ENCODE data around the gene SLIT1.

Gene SLIT1

GRCh38 chr10:97220355-97220754 lies 34.6 kb upstream of the SLIT1 start:
- Histone ChIP-seq H3K4me2 (ENCODE audit: low read length) (no peak overlapping the region), H3K4me1 (ENCODE audit: control insufficient read depth, insufficient read depth, low read length) (peaks cover 13% of the 10 kb centered on the region), H3K9ac (ENCODE audit: low read depth, low read length) (no peak overlapping the region), H3K27me3 (ENCODE audit: control insufficient read depth, insufficient read depth, low read length) (no peaks in the 10 kb centered on the region), H3K36me3 (ENCODE audit: insufficient read depth, low read length) (no peaks in the 10 kb centered on the region), H3K9me3 (replicated peaks; ENCODE audit: low read length) (no peaks in the 10 kb centered on the region), H3K4me3 (ENCODE audit: low read length) (no peak overlapping the region)

- Histone ChIP-seq H3K9me3 (replicated peaks; ENCODE audit: low read length) (no peaks in the 10 kb centered on the region), H3K36me3 (ENCODE audit: insufficient read depth, low read length) (no peaks in the 10 kb centered on the region), H3K4me1 (ENCODE audit: control insufficient read depth, insufficient read depth, low read length) (peaks cover 13% of the 10 kb centered on the region), H3K9ac (ENCODE audit: low read depth, low read length) (no peak overlapping the region), H3K4me2 (ENCODE audit: low read length) (no peak overlapping the region), H3K27me3 (ENCODE audit: control insufficient read depth, insufficient read depth, low read length) (no peaks in the 10 kb centered on the region), H3K4me3 (ENCODE audit: low read length) (no peak overlapping the region)
Observed at GRCh38 chr10:97217299-97217698, 31.5 kb upstream of the SLIT1 start.

GRCh38 chr10:97215619-97216260 lies 30.0 kb upstream of the SLIT1 start:
- Histone ChIP-seq H3K36me3 (ENCODE audit: insufficient read depth, low read length) (no peaks in the 10 kb centered on the region), H3K27me3 (ENCODE audit: control insufficient read depth, insufficient read depth, low read length) (no peaks in the 10 kb centered on the region), H3K4me1 (ENCODE audit: control insufficient read depth, insufficient read depth, low read length) (peaks cover 13% of the 10 kb centered on the region), H3K4me3 (ENCODE audit: low read length) (no peak overlapping the region), H3K9ac (ENCODE audit: low read depth, low read length) (no peak overlapping the region), H3K4me2 (ENCODE audit: low read length) (no peak overlapping the region), H3K9me3 (replicated peaks; ENCODE audit: low read length) (no peaks in the 10 kb centered on the region)

GRCh38 chr10:97213431-97213830 lies 27.7 kb upstream of the SLIT1 start:
- Histone ChIP-seq H3K27me3 (ENCODE audit: control insufficient read depth, insufficient read depth, low read length) (no peaks in the 10 kb centered on the region), H3K4me2 (ENCODE audit: low read length) (no peak overlapping the region), H3K9ac (ENCODE audit: low read depth, low read length) (no peak overlapping the region), H3K4me3 (ENCODE audit: low read length) (no peak overlapping the region), H3K36me3 (ENCODE audit: insufficient read depth, low read length) (no peaks in the 10 kb centered on the region), H3K4me1 (ENCODE audit: control insufficient read depth, insufficient read depth, low read length) (peaks cover 11% of the 10 kb centered on the region), H3K9me3 (replicated peaks; ENCODE audit: low read length) (no peaks in the 10 kb centered on the region)

GRCh38 chr10:97211229-97211628 lies 25.5 kb upstream of the SLIT1 start:
- no peaks in the 10 kb centered on the region for H3K36me3 ChIP-seq (ENCODE audit: insufficient read depth, low read length)
- no peaks in the 10 kb centered on the region for H3K9me3 ChIP-seq (replicated peaks; ENCODE audit: low read length)
- H3K4me1 ChIP-seq (ENCODE audit: control insufficient read depth, insufficient read depth, low read length): no peaks in the 10 kb centered on the region
- H3K4me2 ChIP-seq (ENCODE audit: low read length): no peak overlapping the region
- H3K4me3 ChIP-seq (ENCODE audit: low read length): no peak overlapping the region
- H3K9ac ChIP-seq (ENCODE audit: low read depth, low read length): no peak overlapping the region
- peaks cover 12% of the 10 kb centered on the region for H3K27me3 ChIP-seq (ENCODE audit: control insufficient read depth, insufficient read depth, low read length)

- Histone ChIP-seq H3K36me3 (ENCODE audit: insufficient read depth, low read length) (no peaks in the 10 kb centered on the region), H3K9me3 (replicated peaks; ENCODE audit: low read length) (no peaks in the 10 kb centered on the region), H3K4me2 (ENCODE audit: low read length) (no peak overlapping the region), H3K4me3 (ENCODE audit: low read length) (no peak overlapping the region), H3K9ac (ENCODE audit: low read depth, low read length) (no peak overlapping the region), H3K4me1 (ENCODE audit: control insufficient read depth, insufficient read depth, low read length) (no peaks in the 10 kb centered on the region), H3K27me3 (ENCODE audit: control insufficient read depth, insufficient read depth, low read length) (peaks cover 12% of the 10 kb centered on the region)
Observed at GRCh38 chr10:97210543-97210960, 24.8 kb upstream of the SLIT1 start.

GRCh38 chr10:97207756-97208346 lies 22.1 kb upstream of the SLIT1 start:
- no peaks in the 10 kb centered on the region for H3K4me1 ChIP-seq (ENCODE audit: control insufficient read depth, insufficient read depth, low read length)
- no peak overlapping the region for H3K4me2 ChIP-seq (ENCODE audit: low read length)
- peaks cover 2% of the 10 kb centered on the region for H3K9me3 ChIP-seq (replicated peaks; ENCODE audit: low read length)
- peaks cover 12% of the 10 kb centered on the region for H3K27me3 ChIP-seq (ENCODE audit: control insufficient read depth, insufficient read depth, low read length)
- H3K36me3 ChIP-seq (ENCODE audit: insufficient read depth, low read length): no peaks in the 10 kb centered on the region
- H3K4me3 ChIP-seq (ENCODE audit: low read length): no peak overlapping the region
- H3K9ac ChIP-seq (ENCODE audit: low read depth, low read length): no peak overlapping the region

- H3K27me3 ChIP-seq (ENCODE audit: control insufficient read depth, insufficient read depth, low read length): peaks cover 12% of the 10 kb centered on the region
- no peak overlapping the region for H3K9ac ChIP-seq (ENCODE audit: low read depth, low read length)
- H3K36me3 ChIP-seq (ENCODE audit: insufficient read depth, low read length): no peaks in the 10 kb centered on the region
- no peaks in the 10 kb centered on the region for H3K4me1 ChIP-seq (ENCODE audit: control insufficient read depth, insufficient read depth, low read length)
- H3K9me3 ChIP-seq (replicated peaks; ENCODE audit: low read length): peaks cover 2% of the 10 kb centered on the region
- no peak overlapping the region for H3K4me2 ChIP-seq (ENCODE audit: low read length)
- no peak overlapping the region for H3K4me3 ChIP-seq (ENCODE audit: low read length)
Observed at GRCh38 chr10:97207131-97207530, 21.4 kb upstream of the SLIT1 start.

GRCh38 chr10:97204826-97205679 lies 19.3 kb upstream of the SLIT1 start:
- no peaks in the 10 kb centered on the region for H3K36me3 ChIP-seq (ENCODE audit: insufficient read depth, low read length)
- H3K27me3 ChIP-seq (ENCODE audit: control insufficient read depth, insufficient read depth, low read length): peaks cover 16% of the 10 kb centered on the region
- no peak overlapping the region for H3K9ac ChIP-seq (ENCODE audit: low read depth, low read length)
- peaks cover 2% of the 10 kb centered on the region for H3K9me3 ChIP-seq (replicated peaks; ENCODE audit: low read length)
- H3K4me1 ChIP-seq (ENCODE audit: control insufficient read depth, insufficient read depth, low read length): no peaks in the 10 kb centered on the region
- no peak overlapping the region for H3K4me3 ChIP-seq (ENCODE audit: low read length)
- no peak overlapping the region for H3K4me2 ChIP-seq (ENCODE audit: low read length)

- Histone ChIP-seq H3K9me3 (replicated peaks; ENCODE audit: low read length) (peaks cover 2% of the 10 kb centered on the region), H3K4me2 (ENCODE audit: low read length) (no peak overlapping the region), H3K4me1 (ENCODE audit: control insufficient read depth, insufficient read depth, low read length) (no peaks in the 10 kb centered on the region), H3K27me3 (ENCODE audit: control insufficient read depth, insufficient read depth, low read length) (peaks cover 29% of the 10 kb centered on the region), H3K4me3 (ENCODE audit: low read length) (no peak overlapping the region), H3K9ac (ENCODE audit: low read depth, low read length) (no peak overlapping the region), H3K36me3 (ENCODE audit: insufficient read depth, low read length) (no peaks in the 10 kb centered on the region)
Observed at GRCh38 chr10:97203220-97203619, 17.5 kb upstream of the SLIT1 start.

GRCh38 chr10:97200616-97201015 lies 14.9 kb upstream of the SLIT1 start:
- Histone ChIP-seq H3K36me3 (ENCODE audit: insufficient read depth, low read length) (no peaks in the 10 kb centered on the region), H3K4me3 (ENCODE audit: low read length) (no peak overlapping the region), H3K4me1 (ENCODE audit: control insufficient read depth, insufficient read depth, low read length) (peaks cover 4% of the 10 kb centered on the region), H3K9me3 (replicated peaks; ENCODE audit: low read length) (peaks cover 2% of the 10 kb centered on the region), H3K27me3 (ENCODE audit: control insufficient read depth, insufficient read depth, low read length) (peaks cover 39% of the 10 kb centered on the region), H3K9ac (ENCODE audit: low read depth, low read length) (no peak overlapping the region), H3K4me2 (ENCODE audit: low read length) (no peak overlapping the region)

Data from skeletal muscle satellite cell (primary cell).